ENCODE results near the gene PLA2G2C. TPM values are rescaled to one million over a fixed set of nuclear protein-coding genes. Genes with fewer than 3 reads are reported as not detected.

PLA2G2C gene
- total and polyA plus RNA-seq, 2 donors (not counting 3 experiments of a cell fraction or from before 2014, with no cell fraction given): not detected

DNA sequence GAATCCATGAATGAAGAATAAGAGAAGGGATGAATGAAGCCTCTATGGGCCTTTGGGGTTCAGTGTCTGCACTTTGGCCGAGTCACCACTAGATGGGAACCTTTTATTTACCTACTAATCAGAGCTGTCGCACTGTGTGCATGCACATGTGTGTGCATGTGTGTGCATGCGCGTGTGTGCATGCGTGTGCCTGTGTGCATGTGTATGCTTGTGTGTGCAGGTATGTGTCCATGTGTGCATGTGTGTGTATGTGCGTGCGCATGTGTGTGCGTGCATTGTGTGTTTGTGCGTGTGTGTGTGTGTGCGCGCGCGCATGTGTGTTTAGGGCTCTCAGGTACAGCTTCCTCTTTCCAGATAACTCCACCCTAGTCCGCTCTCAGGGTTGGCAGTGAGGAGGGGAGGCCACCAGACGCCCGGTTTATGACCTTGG lies 20.8 kb downstream of the PLA2G2C start:
- dilution Hi-C loops (cut with MboI; ENCODE audit: extremely low pct_ligation_motif_present, low sequenced_read_pairs): no loop called here
- Histone ChIP-seq H3K27me3 (ENCODE audit: control insufficient read depth in 2 of 2, insufficient read depth in 2 of 2, low read length in 2 of 2) (no peaks in the 10 kb centered on the region), H3K9ac (replicated peaks; ENCODE audit: extremely low read depth, insufficient read depth, low read length) (no peak overlapping the region), H3K36me3 (ENCODE audit: control insufficient read depth in 2 of 2, extremely low read depth in 1 of 2, insufficient read depth in 2 of 2, low read length in 2 of 2) (no peaks in the 10 kb centered on the region), H3K4me2 (ENCODE audit: insufficient read depth, low read length) (no peak overlapping the region), H3K27ac (ENCODE audit: insufficient read depth, low read depth, low read length) (no peak overlapping the region), H2AFZ (ENCODE audit: low read depth, low read length) (no peak overlapping the region), H3K9me3 (replicated peaks; ENCODE audit: control insufficient read depth, insufficient read depth, low read length) (no peaks in the 10 kb centered on the region), H4K20me1 (replicated peaks; ENCODE audit: control insufficient read depth, extremely low read depth, insufficient read depth, low read length) (no peaks in the 10 kb centered on the region), H3K4me3 (replicated peaks in 1 of 3; ENCODE audit: insufficient read depth in 1 of 3, low read depth in 1 of 3, low read length in 3 of 3) (no peak overlapping the region), H3K9me1 (replicated peaks; ENCODE audit: control insufficient read depth, extremely low read depth, insufficient read depth, low read length) (no peaks in the 10 kb centered on the region), H3K4me1 (ENCODE audit: control insufficient read depth, extremely low read depth, insufficient read depth, low read length) (no peaks in the 10 kb centered on the region), H3K79me2 (ENCODE audit: control insufficient read depth, insufficient read depth, low read length) (no peaks in the 10 kb centered on the region)
- TF ChIP-seq POLR2AphosphoS5 (IDR thresholded peaks at IDR 0.05; ENCODE audit: insufficient read depth, low read depth, low read length): no peak
- TF ChIP-seq MYC (IDR thresholded peaks at IDR 0.05; ENCODE audit: low read depth, low read length): no peak
- no peak for TF ChIP-seq GATA2 (IDR thresholded peaks at IDR 0.05; ENCODE audit: insufficient read depth, insufficient read length, low read depth, low read length)
- TF ChIP-seq JUN (IDR thresholded peaks at IDR 0.05; ENCODE audit: borderline replicate concordance, insufficient read depth, insufficient read length, low read depth): no peak
- no peak for TF ChIP-seq FOS (IDR thresholded peaks at IDR 0.05; ENCODE audit: borderline replicate concordance, insufficient read depth, low read length)
- TF ChIP-seq CTCF (IDR thresholded peaks at IDR 0.05; ENCODE audit: extremely low read depth in 1 of 2, insufficient read depth in 1 of 2, low read depth in 1 of 2, low read length in 2 of 2): peak in 1 of 2 donors; percentile 11
- ChIA-PET POLR2A (no interaction called here), CTCF (interaction anchor here (0.5 to 7.6 kb wide), 12 partner anchors 9 to 356 kb away, joined by 3 to 65 read pairs (median 5); no protein-coding TSS in a partner anchor)
- no peak for DNase-seq (ENCODE audit: low read depth, low spot score)
- no TSS peak for BruUV-seq (replicated peaks)
- intact Hi-C loops (cut with micrococcal nuclease): loop anchor here (1.0 kb wide), 2 partner anchors 30 to 328 kb away; no protein-coding TSS in a partner anchor
- FAIRE-seq: no peak

Measured in endothelial cell of umbilical vein (primary cell).